Smooth muscle cell (in vitro differentiated cells): ENCODE results near the gene APLF. TPM values are rescaled to one million over a fixed set of nuclear protein-coding genes. Genes with fewer than 3 reads are reported as not detected.
A peak's percentile ranks its signal among the peaks of the same experiment; 100 is the strongest.

Experiments
- DNase-seq: peaks from one replicate; lab custom pipeline; 2025; ENCODE audit not compliant: unreplicated experiment; lab: John Stamatoyannopoulos, UW
- H2AFZ ChIP-seq: fragments of 200-600 bp; sonication (generic); 2 replicates; pipeline ENCODE4 v1.6.0; 2016; ENCODE audit warnings: antibody characterized with exemption, low read depth, mild to moderate bottlenecking
- H3F3A ChIP-seq: fragments of 200-600 bp; sonication (generic); 2 replicates; pipeline ENCODE4 v1.6.0; 2017; ENCODE audit warnings: antibody characterized with exemption, low read depth
- H3K27ac ChIP-seq: fragments of 200-600 bp; sonication (generic); 2 replicates; pipeline ENCODE4 v1.5.1; 2016; ENCODE audit warnings: low read depth, mild to moderate bottlenecking
- H3K27me3 ChIP-seq: fragments of 200-600 bp; sonication (generic); 2 replicates; pipeline ENCODE4 v1.6.1; 2016; ENCODE audit warnings: low read depth, mild to moderate bottlenecking
- H3K36me3 ChIP-seq: fragments of 200-600 bp; sonication (generic); 2 replicates; pipeline ENCODE4 v1.5.1; 2016; ENCODE audit warnings: low read depth
- H3K4me1 ChIP-seq: fragments of 200-600 bp; sonication (generic); 2 replicates; pipeline ENCODE4 v1.5.1; 2016; ENCODE audit warnings: low read depth
- H3K4me2 ChIP-seq: fragments of 200-600 bp; sonication (generic); 2 replicates; pipeline ENCODE4 v1.6.0; 2016; ENCODE audit warnings: mild to moderate bottlenecking
- H3K4me3 ChIP-seq: fragments of 200-600 bp; sonication (generic); 2 replicates; pipeline ENCODE4 v1.5.1; 2016; ENCODE audit warnings: mild to moderate bottlenecking
- H3K79me2 ChIP-seq: fragments of 200-600 bp; sonication (generic); 2 replicates; pipeline ENCODE4 v1.6.0; 2016; ENCODE audit warnings: low read depth, mild to moderate bottlenecking
- H3K9ac ChIP-seq: fragments of 200-600 bp; sonication (generic); 2 replicates; pipeline ENCODE4 v1.6.0; 2016; ENCODE audit warnings: low read depth
- H3K9me3 ChIP-seq: fragments of 200-600 bp; sonication (generic); replicated peaks from 2 replicates; pipeline ENCODE4 v1.5.1; 2016; ENCODE audit warnings: low read depth
- H4K20me1 ChIP-seq: fragments of 200-600 bp; sonication (generic); 2 replicates; pipeline ENCODE4 v1.6.0; 2016; ENCODE audit warnings: low read depth
- WGBS: methylation state at CpG from one replicate; pipeline ENCODE4 v1.1.7; 2016; ENCODE audit warnings: low lambda C conversion rate; 5-methylcytosine and 5-hydroxymethylcytosine counted together
- polyA plus RNA-seq: library from polyadenylated mRNA; unstranded; fragments of >200 nt; fragmentation: Nextera tagmentation; extraction: Ambion mirVana; gene quantifications from 2 replicates; pipeline ENCODE4 v1.2.1, GENCODE V29; 2016
- total RNA-seq: library from RNA; depleted of rRNA; stranded (reverse); fragments of >200 nt; gene quantifications from 2 replicates; pipeline ENCODE4 v1.2.3, GENCODE V29; 2014
- TF ChIP-seq, protein P1 (sequence below): fragments of 200-600 bp; sonication (generic); IDR thresholded peaks from 2 replicates; pipeline ENCODE4 v1.5.1; 2017; ENCODE audit warnings: borderline replicate concordance, mild to moderate bottlenecking, antibody characterized with exemption; ENCODE audit not compliant: insufficient read depth, poor library complexity, severe bottlenecking

Gene APLF
- total and polyA plus RNA-seq, 2 experiments from 2014 or later: 3.4 to 8.0 TPM

DNA sequence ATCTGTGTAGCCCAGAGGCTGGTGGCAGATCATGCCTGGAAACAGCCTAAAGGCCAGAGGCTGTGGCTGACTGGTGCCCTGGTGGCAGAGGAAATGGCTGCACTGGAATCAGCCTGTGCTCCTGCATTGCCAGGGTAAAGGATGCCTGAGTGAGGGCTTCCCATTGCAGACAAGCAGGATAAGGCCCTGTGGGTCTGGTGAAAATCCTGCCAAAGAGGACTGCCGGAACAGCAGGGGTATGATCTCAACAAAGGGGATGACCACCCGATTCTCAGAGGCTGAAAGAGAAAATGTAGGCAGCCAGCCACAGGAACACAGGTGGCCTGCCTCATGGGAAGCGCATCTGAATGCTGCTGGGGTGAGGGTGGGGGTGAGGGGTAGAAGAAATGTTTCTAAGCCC, 48.5 kb upstream of the APLF start:
- no peaks in the 10 kb centered on the region for H3K9me3 ChIP-seq
- H3K27ac ChIP-seq: no peak overlapping the region
- DNase-seq: no peak
- no peaks in the 10 kb centered on the region for H3F3A ChIP-seq
- no peaks in the 10 kb centered on the region for H3K79me2 ChIP-seq
- no peaks in the 10 kb centered on the region for H4K20me1 ChIP-seq
- H3K4me1 ChIP-seq: no peaks in the 10 kb centered on the region
- WGBS: 91% methylated on average over 3 of the region's 3 CpGs
- H3K36me3 ChIP-seq: no peaks in the 10 kb centered on the region
- H3K4me2 ChIP-seq: no peak overlapping the region
- H3K4me3 ChIP-seq: no peak overlapping the region
- H2AFZ ChIP-seq: no peak overlapping the region
- H3K27me3 ChIP-seq: peaks cover 3% of the 10 kb centered on the region
- TF ChIP-seq, protein P1, sequence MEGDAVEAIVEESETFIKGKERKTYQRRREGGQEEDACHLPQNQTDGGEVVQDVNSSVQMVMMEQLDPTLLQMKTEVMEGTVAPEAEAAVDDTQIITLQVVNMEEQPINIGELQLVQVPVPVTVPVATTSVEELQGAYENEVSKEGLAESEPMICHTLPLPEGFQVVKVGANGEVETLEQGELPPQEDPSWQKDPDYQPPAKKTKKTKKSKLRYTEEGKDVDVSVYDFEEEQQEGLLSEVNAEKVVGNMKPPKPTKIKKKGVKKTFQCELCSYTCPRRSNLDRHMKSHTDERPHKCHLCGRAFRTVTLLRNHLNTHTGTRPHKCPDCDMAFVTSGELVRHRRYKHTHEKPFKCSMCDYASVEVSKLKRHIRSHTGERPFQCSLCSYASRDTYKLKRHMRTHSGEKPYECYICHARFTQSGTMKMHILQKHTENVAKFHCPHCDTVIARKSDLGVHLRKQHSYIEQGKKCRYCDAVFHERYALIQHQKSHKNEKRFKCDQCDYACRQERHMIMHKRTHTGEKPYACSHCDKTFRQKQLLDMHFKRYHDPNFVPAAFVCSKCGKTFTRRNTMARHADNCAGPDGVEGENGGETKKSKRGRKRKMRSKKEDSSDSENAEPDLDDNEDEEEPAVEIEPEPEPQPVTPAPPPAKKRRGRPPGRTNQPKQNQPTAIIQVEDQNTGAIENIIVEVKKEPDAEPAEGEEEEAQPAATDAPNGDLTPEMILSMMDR: no peak
- H3K9ac ChIP-seq: no peak overlapping the region

DNA sequence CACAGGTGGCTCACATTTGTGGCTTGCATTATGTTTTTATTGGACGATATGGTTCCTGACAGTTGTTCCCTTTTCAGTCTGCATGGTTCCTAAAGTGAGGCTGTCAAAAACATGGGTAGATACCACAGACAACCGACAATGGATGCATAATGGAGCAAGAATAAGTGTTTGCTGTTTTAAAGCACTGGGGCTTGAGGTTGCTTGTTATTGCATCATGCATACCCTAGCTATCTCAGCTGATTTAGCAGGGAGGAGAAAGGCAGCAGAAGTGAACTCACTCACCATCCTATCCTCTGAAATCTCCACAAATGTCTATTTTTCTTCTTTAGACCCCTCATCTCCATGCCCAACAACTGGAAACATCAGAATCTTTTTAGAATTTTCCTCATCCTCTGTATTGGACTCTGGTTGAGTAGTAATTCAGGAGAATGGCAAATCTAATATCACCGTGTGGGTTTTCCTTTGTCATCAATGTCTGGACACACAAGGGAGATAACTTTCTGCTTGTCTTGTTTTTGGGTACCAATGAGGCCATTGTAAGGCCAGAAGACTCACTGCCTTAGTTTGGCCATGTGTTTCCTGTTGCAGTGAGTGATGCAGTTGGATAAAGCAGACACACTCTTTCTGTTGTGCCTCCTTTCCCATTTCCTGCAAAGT, 47.0 kb upstream of the APLF start:
- no peaks in the 10 kb centered on the region for H3F3A ChIP-seq
- H3K4me3 ChIP-seq: no peak overlapping the region
- TF ChIP-seq, protein P1: no peak
- H3K27ac ChIP-seq: no peak overlapping the region
- no peaks in the 10 kb centered on the region for H3K9me3 ChIP-seq
- H3K4me1 ChIP-seq: no peaks in the 10 kb centered on the region
- no peak for DNase-seq
- H3K27me3 ChIP-seq: peaks cover 3% of the 10 kb centered on the region
- no peak overlapping the region for H3K4me2 ChIP-seq
- no peaks in the 10 kb centered on the region for H3K36me3 ChIP-seq
- no peaks in the 10 kb centered on the region for H4K20me1 ChIP-seq
- WGBS: 67% methylated on average over 3 of the region's 3 CpGs
- no peaks in the 10 kb centered on the region for H3K79me2 ChIP-seq
- no peak overlapping the region for H3K9ac ChIP-seq
- H2AFZ ChIP-seq: peak overlapping the region; percentile 20

DNA sequence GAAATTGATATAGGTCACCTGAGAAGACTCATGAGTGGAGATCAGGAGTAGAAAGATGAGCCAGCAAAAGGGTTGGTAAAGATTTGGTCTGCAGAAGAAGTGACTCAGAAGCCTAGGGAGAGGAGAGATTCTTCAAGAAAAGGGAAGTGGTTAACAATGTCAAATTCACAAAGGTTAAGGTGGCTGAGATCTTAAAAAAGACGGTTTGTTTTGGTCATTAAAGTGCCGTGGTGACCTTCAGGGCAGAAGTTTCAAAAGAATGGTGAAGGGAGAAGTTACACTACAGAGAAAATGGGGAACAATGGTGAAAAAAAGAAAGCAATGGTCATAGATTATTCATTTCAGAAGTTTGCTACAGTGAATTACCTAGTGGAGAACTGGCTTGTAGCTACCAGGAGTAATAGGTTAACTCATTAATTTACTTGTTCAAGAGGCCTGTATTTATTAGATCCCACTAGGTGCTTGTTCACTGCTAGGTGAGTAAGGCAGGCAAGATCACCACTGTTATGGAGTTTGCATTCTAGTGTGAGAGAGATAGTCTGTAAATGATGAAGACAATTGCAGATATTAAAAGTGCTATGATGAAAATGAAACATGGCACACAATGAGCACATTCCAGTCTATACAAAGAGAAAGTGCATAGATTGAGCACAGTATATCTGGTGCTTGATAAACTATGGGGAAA, 43.3 kb upstream of the APLF start:
- no peaks in the 10 kb centered on the region for H3K9me3 ChIP-seq
- H3K27ac ChIP-seq: no peak overlapping the region
- H3K4me2 ChIP-seq: no peak overlapping the region
- H3K4me1 ChIP-seq: no peaks in the 10 kb centered on the region
- H3K79me2 ChIP-seq: no peaks in the 10 kb centered on the region
- H3K9ac ChIP-seq: no peak overlapping the region
- WGBS: 83% methylated on average over 2 of the region's 2 CpGs
- no peaks in the 10 kb centered on the region for H4K20me1 ChIP-seq
- H3K4me3 ChIP-seq: no peak overlapping the region
- no peak for DNase-seq
- TF ChIP-seq, protein P1: no peak
- no peaks in the 10 kb centered on the region for H3F3A ChIP-seq
- peaks cover 3% of the 10 kb centered on the region for H3K27me3 ChIP-seq
- no peaks in the 10 kb centered on the region for H3K36me3 ChIP-seq
- H2AFZ ChIP-seq: no peak overlapping the region
